ENCODE data around the gene GSN.

GSN gene

GRCh38 chr9:121274851-121275250 is 6.9 kb downstream of the GSN start:
- DNase-seq: no peak

DNA sequence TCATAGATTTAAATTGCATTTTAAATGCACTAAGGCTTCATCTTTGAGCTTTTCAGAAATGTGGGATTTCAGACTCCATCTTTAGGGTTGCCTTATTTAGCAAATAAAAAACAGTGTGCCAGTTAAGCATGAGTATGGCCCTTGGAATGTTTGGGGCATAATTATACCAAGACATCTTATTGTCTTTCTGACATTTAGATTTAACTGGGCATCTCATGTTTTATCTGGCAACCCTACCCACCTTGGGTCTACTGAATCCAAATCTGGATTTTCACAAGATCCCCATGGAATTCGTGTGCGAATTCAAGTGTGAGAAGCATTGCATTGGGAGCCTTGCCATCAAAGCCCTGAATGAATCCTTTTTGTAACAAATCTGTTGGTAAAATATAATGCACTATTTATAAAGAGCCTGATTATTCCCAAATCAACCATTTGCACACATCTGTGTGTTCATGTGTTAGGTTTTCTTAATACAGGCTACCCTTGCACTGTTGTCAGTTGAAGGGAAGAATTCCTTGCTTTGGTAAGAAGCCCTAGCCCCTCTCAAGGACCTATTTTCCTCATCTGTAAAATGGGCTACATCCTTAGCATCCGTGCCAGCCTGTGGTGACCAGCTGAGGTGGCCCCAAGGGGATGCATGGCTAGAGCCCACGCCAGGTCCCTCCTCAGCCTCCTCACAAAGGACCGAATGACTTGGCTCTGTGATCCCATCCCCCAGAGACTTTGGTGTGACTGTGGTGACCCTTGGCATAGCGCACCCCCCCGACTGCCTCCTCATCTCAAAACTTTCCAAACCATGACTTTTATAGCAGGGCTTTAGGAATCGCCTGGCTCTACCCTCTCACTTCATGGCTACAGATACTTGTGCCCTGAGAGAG is 8.1 kb downstream of the GSN start:
- DNase-seq: no peak

GRCh38 chr9:121277026-121277425 is 9.1 kb downstream of the GSN start:
- DNase-seq: no peak

DNA sequence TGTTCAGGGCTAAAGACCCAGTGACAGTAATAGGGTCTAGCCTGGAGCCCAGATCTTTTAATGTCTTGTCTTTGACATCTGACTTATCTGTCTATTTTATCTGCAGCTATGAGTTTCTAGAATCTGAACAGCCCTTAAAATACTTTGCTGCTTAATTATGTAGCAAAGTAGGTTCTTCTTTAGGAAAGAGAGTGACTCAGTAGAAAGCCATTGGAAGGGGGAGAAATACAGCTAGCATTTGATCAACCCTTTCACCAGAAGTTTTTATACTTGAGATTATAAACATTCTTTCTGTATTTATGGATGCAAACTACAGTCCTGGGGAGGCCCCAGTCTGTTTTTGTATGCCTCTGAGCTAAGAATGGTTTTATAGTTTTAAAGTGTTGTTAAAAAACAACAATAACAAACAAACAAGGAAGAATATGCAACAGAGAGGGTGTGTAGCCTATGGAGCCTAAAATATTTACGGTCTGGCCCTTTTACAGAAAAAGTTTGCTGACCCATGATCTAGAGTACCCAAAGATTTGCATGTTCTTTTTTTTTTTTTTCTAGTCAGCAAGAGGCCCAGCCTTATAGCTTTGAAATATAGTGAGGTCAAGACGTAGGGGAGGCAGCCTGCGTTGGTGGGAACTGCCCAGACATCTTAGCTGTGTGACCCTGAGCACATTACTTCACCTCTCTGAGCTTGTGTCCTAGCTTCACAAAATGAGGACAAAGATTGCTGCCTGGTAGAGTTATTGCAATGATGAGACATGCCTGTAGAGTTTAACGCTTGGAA is 9.7 kb downstream of the GSN start:
- DNase-seq: no peak

GRCh38 chr9:121278477-121279261 is 10.7 kb downstream of the GSN start:
- peak; percentile 8 to 22 for DNase-seq

DNA sequence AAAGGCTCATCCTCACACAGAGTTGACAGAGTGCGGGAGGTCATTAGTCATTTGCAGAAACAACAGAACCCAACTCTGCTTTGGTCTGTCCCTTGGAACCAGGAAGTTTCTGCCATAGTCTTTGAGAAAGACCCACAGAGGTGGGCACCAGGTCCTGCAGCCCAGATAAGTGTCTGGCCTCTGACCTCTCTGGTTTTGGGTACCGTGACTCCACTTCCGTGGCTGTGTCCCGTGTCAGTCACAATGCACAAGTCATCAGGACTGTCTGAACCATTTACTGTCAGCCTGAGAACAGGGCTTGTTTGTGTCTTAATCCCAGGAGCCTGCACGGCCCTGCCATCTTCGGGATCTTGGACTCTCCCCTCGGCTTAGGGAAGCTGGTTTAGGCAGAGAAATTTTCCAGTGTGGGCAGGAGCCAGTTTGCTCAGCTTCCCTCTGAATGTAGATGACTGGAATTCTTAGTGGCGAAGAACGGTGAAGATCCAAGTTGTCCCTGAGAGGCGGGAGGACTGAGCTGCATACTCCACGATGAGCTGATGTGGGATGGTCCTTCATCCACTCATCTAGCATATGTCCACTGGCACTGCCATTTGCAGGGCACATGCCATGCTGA is 11.9 kb downstream of the GSN start:
- DNase-seq: no peak

- DNase-seq: no peak
Observed at GRCh38 chr9:121280715-121281613, 13.0 kb downstream of the GSN start.

GRCh38 chr9:121281614-121282276 is 13.8 kb downstream of the GSN start:
- DNase-seq: no peak

DNA sequence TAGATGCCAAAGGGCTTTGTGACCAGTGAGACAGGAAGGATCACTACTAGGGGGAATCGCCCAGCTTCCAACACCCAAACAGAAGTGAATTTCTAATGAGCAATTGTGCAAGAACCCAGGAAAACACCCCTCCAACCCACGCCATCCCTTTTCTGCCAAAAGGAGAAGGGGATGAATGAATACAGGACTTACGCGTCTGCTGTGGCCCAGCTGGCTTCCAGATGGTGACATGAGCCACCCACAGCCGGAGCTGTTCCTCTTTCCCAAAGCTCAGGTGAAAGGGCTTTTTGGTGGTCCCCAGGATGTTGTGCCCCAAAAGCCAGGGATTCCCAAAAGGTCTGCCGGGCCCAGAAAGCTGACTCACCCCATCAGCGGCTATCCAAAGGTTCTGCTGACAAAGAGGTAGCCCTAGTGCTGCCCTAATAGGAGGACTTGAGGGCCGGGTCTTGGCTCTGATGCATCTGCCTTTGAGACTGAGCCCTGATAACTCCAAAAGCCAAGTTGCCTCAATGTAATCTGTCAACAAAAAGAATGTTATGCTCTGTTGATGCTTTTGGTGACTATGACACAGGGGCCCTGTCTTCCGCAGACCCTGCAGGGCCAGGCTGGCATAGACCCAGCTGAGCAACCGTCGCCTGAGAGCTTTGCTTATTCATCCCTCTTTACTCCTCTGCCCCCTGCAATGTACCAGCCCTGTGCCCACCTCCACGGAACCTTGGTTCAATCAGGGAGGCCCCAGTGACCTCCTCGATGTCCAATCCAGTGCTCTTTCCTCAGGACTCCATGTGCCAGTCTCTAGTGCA is 14.5 kb downstream of the GSN start:
- no peak for DNase-seq

DNA sequence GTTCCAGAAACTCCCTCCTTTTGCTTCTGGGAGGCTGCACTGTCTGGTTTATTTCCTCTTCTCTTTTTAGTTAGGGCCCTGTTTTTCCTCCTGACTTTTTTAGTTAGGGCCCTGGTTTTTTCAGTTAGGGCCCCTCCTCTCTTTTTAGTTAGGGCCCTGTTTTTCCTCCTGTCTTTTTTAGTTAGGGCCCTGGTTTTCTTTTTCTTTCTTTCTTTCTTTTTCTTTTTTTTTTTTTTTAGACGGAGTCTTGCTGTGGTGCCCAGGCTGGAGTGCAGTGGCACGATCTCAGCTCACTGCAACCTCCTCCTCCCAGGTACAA is 15.1 kb downstream of the GSN start:
- DNase-seq: no peak

GRCh38 chr9:121283856-121284732 is 16.1 kb downstream of the GSN start:
- DNase-seq: no peak

GRCh38 chr9:121284733-121285451 is 16.9 kb downstream of the GSN start:
- DNase-seq: no peak

- no peak for DNase-seq
Observed at GRCh38 chr9:121285835-121286687, 18.1 kb downstream of the GSN start.

- DNase-seq: no peak
Observed at GRCh38 chr9:121286688-121286972, 18.7 kb downstream of the GSN start.

- DNase-seq: peak; percentile 17 to 25
Observed at GRCh38 chr9:121286973-121287741, 19.2 kb downstream of the GSN start.

- DNase-seq: no peak
Observed at GRCh38 chr9:121288673-121289025, 20.7 kb downstream of the GSN start.

Measured in activated CD4-positive, alpha-beta T cell treated with anti-CD3 and anti-CD28 coated beads for 4 hours (primary cell).